ENCODE results near the gene VSIG2.

The VSIG2 gene

DNA sequence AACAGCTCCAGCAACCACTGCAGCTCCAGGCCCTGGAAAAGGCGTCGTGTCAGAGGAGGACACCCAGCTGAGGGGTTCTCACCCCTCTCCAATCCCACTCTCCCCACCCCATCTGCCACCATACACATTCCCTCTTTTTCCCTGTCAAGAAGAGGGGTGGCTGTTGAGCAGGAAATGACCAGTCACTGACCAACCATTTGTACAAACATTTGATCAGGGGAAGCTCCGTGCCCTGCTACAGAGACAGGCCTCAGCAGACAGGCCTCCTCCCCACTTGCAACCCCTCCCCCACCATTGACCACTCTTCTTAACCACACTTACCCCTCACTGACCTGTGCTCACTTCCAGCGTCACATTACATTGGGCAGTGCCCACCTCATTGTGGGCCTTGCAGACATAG, 2.3 kb upstream of the VSIG2 start:
- no peak overlapping the region for H3K27ac ChIP-seq (ENCODE audit: low read length)
- no peaks in the 10 kb centered on the region for H3K27me3 ChIP-seq (ENCODE audit: low read depth, low read length)
- no peak overlapping the region for H2AFZ ChIP-seq (ENCODE audit: low read depth, low read length)
- TF ChIP-seq, protein P1, sequence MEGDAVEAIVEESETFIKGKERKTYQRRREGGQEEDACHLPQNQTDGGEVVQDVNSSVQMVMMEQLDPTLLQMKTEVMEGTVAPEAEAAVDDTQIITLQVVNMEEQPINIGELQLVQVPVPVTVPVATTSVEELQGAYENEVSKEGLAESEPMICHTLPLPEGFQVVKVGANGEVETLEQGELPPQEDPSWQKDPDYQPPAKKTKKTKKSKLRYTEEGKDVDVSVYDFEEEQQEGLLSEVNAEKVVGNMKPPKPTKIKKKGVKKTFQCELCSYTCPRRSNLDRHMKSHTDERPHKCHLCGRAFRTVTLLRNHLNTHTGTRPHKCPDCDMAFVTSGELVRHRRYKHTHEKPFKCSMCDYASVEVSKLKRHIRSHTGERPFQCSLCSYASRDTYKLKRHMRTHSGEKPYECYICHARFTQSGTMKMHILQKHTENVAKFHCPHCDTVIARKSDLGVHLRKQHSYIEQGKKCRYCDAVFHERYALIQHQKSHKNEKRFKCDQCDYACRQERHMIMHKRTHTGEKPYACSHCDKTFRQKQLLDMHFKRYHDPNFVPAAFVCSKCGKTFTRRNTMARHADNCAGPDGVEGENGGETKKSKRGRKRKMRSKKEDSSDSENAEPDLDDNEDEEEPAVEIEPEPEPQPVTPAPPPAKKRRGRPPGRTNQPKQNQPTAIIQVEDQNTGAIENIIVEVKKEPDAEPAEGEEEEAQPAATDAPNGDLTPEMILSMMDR (IDR thresholded peaks at IDR 0.05; ENCODE audit: low read depth, low read length), result no peak
- no peak for TF ChIP-seq EZH2phosphoT487 (IDR thresholded peaks at IDR 0.05; ENCODE audit: low read depth)
- no peaks in the 10 kb centered on the region for H3K79me2 ChIP-seq (ENCODE audit: low read length)
- no peaks in the 10 kb centered on the region for H3K9me3 ChIP-seq (ENCODE audit: insufficient read depth, low read length)
- no peaks in the 10 kb centered on the region for H4K20me1 ChIP-seq (ENCODE audit: insufficient read depth, low read length)
- H3K4me3 ChIP-seq (ENCODE audit: low read length), result no peak overlapping the region
- H3K36me3 ChIP-seq (replicated peaks; ENCODE audit: low read depth, low read length), result no peaks in the 10 kb centered on the region
- peaks cover 10% of the 10 kb centered on the region for H3K4me1 ChIP-seq (ENCODE audit: low read length)
- H3K9ac ChIP-seq (ENCODE audit: low read length), result no peak overlapping the region
- no peak overlapping the region for H3K4me2 ChIP-seq (ENCODE audit: low read length)

GRCh38 chr11:124753624-124754023, 1.6 kb upstream of the VSIG2 start:
- Histone ChIP-seq H3K27ac (ENCODE audit: low read length) (no peak overlapping the region), H3K4me2 (ENCODE audit: low read length) (no peak overlapping the region), H4K20me1 (ENCODE audit: insufficient read depth, low read length) (no peaks in the 10 kb centered on the region), H2AFZ (ENCODE audit: low read depth, low read length) (no peak overlapping the region), H3K79me2 (ENCODE audit: low read length) (no peaks in the 10 kb centered on the region), H3K27me3 (ENCODE audit: low read depth, low read length) (no peaks in the 10 kb centered on the region), H3K36me3 (replicated peaks; ENCODE audit: low read depth, low read length) (no peaks in the 10 kb centered on the region), H3K4me3 (ENCODE audit: low read length) (no peak overlapping the region), H3K9me3 (ENCODE audit: insufficient read depth, low read length) (no peaks in the 10 kb centered on the region), H3K4me1 (ENCODE audit: low read length) (peaks cover 17% of the 10 kb centered on the region), H3K9ac (ENCODE audit: low read length) (no peak overlapping the region)
- no peak for TF ChIP-seq EZH2phosphoT487 (IDR thresholded peaks at IDR 0.05; ENCODE audit: low read depth)
- TF ChIP-seq, protein P1 (IDR thresholded peaks at IDR 0.05; ENCODE audit: low read depth, low read length), result no peak

DNA sequence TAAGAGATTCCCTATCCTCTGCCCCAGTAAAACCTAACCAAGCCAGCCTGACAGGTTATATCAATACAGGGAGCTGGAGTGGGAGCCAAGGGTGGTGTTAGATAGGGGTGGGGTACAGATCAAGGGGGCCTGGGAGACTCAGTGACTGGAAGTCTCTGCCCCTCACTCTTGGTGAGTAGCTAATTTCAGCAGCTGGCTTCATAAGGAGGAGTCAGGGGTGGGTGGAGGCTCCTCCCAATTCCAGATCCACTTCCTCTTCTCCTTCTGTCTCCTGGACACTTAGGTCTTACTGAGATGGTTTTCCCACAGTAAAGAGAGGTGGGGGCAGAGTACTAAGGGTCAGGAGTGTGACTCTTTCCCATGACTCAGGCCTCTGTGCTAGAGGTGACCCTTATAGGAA, 1.1 kb upstream of the VSIG2 start:
- H3K9ac ChIP-seq (ENCODE audit: low read length), result no peak overlapping the region
- no peaks in the 10 kb centered on the region for H3K79me2 ChIP-seq (ENCODE audit: low read length)
- H2AFZ ChIP-seq (ENCODE audit: low read depth, low read length), result no peak overlapping the region
- H3K4me1 ChIP-seq (ENCODE audit: low read length), result peaks cover 19% of the 10 kb centered on the region
- H3K4me3 ChIP-seq (ENCODE audit: low read length), result no peak overlapping the region
- no peaks in the 10 kb centered on the region for H3K9me3 ChIP-seq (ENCODE audit: insufficient read depth, low read length)
- no peaks in the 10 kb centered on the region for H3K27me3 ChIP-seq (ENCODE audit: low read depth, low read length)
- no peaks in the 10 kb centered on the region for H3K36me3 ChIP-seq (replicated peaks; ENCODE audit: low read depth, low read length)
- H3K27ac ChIP-seq (ENCODE audit: low read length), result no peak overlapping the region
- no peaks in the 10 kb centered on the region for H4K20me1 ChIP-seq (ENCODE audit: insufficient read depth, low read length)
- H3K4me2 ChIP-seq (ENCODE audit: low read length), result no peak overlapping the region
- no peak for TF ChIP-seq EZH2phosphoT487 (IDR thresholded peaks at IDR 0.05; ENCODE audit: low read depth)
- TF ChIP-seq, protein P1 (IDR thresholded peaks at IDR 0.05; ENCODE audit: low read depth, low read length), result no peak

- H2AFZ ChIP-seq (ENCODE audit: low read depth, low read length), result no peak overlapping the region
- H4K20me1 ChIP-seq (ENCODE audit: insufficient read depth, low read length), result no peaks in the 10 kb centered on the region
- H3K36me3 ChIP-seq (replicated peaks; ENCODE audit: low read depth, low read length), result no peaks in the 10 kb centered on the region
- H3K4me1 ChIP-seq (ENCODE audit: low read length), result peaks cover 19% of the 10 kb centered on the region
- no peaks in the 10 kb centered on the region for H3K27me3 ChIP-seq (ENCODE audit: low read depth, low read length)
- H3K4me2 ChIP-seq (ENCODE audit: low read length), result no peak overlapping the region
- H3K9ac ChIP-seq (ENCODE audit: low read length), result no peak overlapping the region
- no peak overlapping the region for H3K27ac ChIP-seq (ENCODE audit: low read length)
- TF ChIP-seq, protein P1 (IDR thresholded peaks at IDR 0.05; ENCODE audit: low read depth, low read length), result no peak
- no peak for TF ChIP-seq EZH2phosphoT487 (IDR thresholded peaks at IDR 0.05; ENCODE audit: low read depth)
- no peaks in the 10 kb centered on the region for H3K79me2 ChIP-seq (ENCODE audit: low read length)
- no peak overlapping the region for H3K4me3 ChIP-seq (ENCODE audit: low read length)
- H3K9me3 ChIP-seq (ENCODE audit: insufficient read depth, low read length), result no peaks in the 10 kb centered on the region
These were observed 532 bp upstream of the VSIG2 start for GRCh38 chr11:124752471-124753102.
